Kidney (tissue), 14 donors: ENCODE results near the gene GCSAML. TPM values are rescaled to one million over a fixed set of nuclear protein-coding genes. Genes with fewer than 3 reads are reported as not detected.
A peak's percentile ranks its signal among the peaks of the same experiment; 100 is the strongest.

Experiments
- DNase-seq, 5 donors: peaks; one replicate each; pipeline ENCODE4 v3.0.0-alpha.2; 2013 to 2020
- FAIRE-seq: peaks from 2 replicates; lab custom pipeline; 2012; peaks lifted over from hg19 to GRCh38; lab: Jason Lieb, UNC
- H3K27ac ChIP-seq, 2 donors: one replicate each; pipeline ENCODE4 v1.7.0; 2013; ENCODE audit warnings: low read depth in 2 of 2, low read length in 2 of 2, inconsistent platforms in 1 of 2
- H3K27me3 ChIP-seq: one replicate; pipeline ENCODE4 v1.7.1; 2013; ENCODE audit warnings: low read length, inconsistent platforms; ENCODE audit not compliant: control insufficient read depth, insufficient read depth
- H3K36me3 ChIP-seq, 3 donors: one replicate each; pipeline versions ENCODE4 v1.7.0 to v1.7.1; 2013; ENCODE audit warnings: low read length in 3 of 3, control low read depth in 1 of 3, inconsistent platforms in 1 of 3; ENCODE audit not compliant: insufficient read depth in 3 of 3, control insufficient read depth in 2 of 3
- H3K4me1 ChIP-seq, 3 donors: one replicate each; pipeline versions ENCODE4 v1.7.0 to v1.7.1; 2013; ENCODE audit warnings: low read length in 3 of 3, inconsistent platforms in 1 of 3, low read depth in 1 of 3; ENCODE audit not compliant: control insufficient read depth in 2 of 3, insufficient read depth in 2 of 3
- H3K4me3 ChIP-seq, 3 donors: one replicate each; pipeline versions ENCODE4 v1.7.0 to v1.8.1; 2013; ENCODE audit warnings: low read length in 3 of 3, control low read depth in 1 of 3, inconsistent platforms in 1 of 3
- H3K9ac ChIP-seq, 3 donors: one replicate each; pipeline versions ENCODE4 v1.7.0 to v1.7.1; 2013; ENCODE audit warnings: low read length in 3 of 3, control low read depth in 1 of 3, inconsistent platforms in 1 of 3
- H3K9me3 ChIP-seq, 3 donors: one replicate each; pipeline versions ENCODE4 v1.7.0 to v1.7.1; 2013; ENCODE audit warnings: low read length in 3 of 3, control low read depth in 1 of 3, inconsistent platforms in 1 of 3; ENCODE audit not compliant: control insufficient read depth in 2 of 3, insufficient read depth in 1 of 3
- CTCF ChIP-seq: IDR thresholded peaks from 3 replicates; pipeline ENCODE4 v1.5.1; 2012; ENCODE audit warnings: mild to moderate bottlenecking, moderate library complexity, borderline replicate concordance; ENCODE audit not compliant: insufficient read depth; ENCODE audit errors: extremely low read depth
- intact Hi-C: fragments of 100-400 bp; cut with DNase I; formaldehyde crosslinking; loops from one replicate; pipeline ENCODE4 v1.11.1; 2022
- polyA plus RNA-seq: library from polyadenylated mRNA; stranded (reverse); fragments of 350-450 nt; fragmentation: Illumina TruSeq; extraction: RNeasy Lipid Tissue Mini Kit (QIAGEN cat#74804); gene quantifications from one replicate; pipeline ENCODE4 v1.2.3, GENCODE V29; 2014; ENCODE audit warnings: low read depth, low replicate concordance; ENCODE audit not compliant: insufficient read depth
- total RNA-seq: library from RNA; stranded (reverse); fragmentation: NEBNext Ultra II Directional; extraction: Animal tissue kit (Norgen Biotek cat#: 25700); gene quantifications from one replicate; pipeline ENCODE4 v1.2.1, GENCODE V29; 2021
- donor health status: control.
- donor health status: control.
- donor health status: control.
- donor health status: control.
- donor health status: control.
- donor health status: DM: yes; HTN: yes; CAD: no.
- donor health status: Normal renal cell carcinoma (clear cell type).

Gene GCSAML
- total and polyA plus RNA-seq, 2 donors from 2014 or later: 1.8 TPM; not detected in 1

- Histone ChIP-seq H3K27ac (no peak overlapping the region), H3K9me3 (no peaks in the 10 kb centered on the region), H3K4me3 (no peak overlapping the region), H3K27me3 (no peaks in the 10 kb centered on the region), H3K36me3 (no peaks in the 10 kb centered on the region), H3K4me1 (no peaks in the 10 kb centered on the region), H3K9ac (no peak overlapping the region)
- DNase-seq: no peak
- no peak for FAIRE-seq
- intact Hi-C loops: no loop called here
- TF ChIP-seq CTCF: no peak
These were observed 13.3 kb downstream of the GCSAML start for GRCh38 chr1:247562198-247562597.

- Histone ChIP-seq H3K27ac (no peak overlapping the region), H3K27me3 (no peaks in the 10 kb centered on the region), H3K36me3 (no peaks in the 10 kb centered on the region), H3K9me3 (no peaks in the 10 kb centered on the region), H3K4me1 (no peaks in the 10 kb centered on the region), H3K9ac (no peak overlapping the region), H3K4me3 (no peak overlapping the region)
- FAIRE-seq (no peak), DNase-seq (no peak)
- no peak for TF ChIP-seq CTCF
- intact Hi-C loops: no loop called here
These were observed 25.3 kb downstream of the GCSAML start for GRCh38 chr1:247574236-247574635.

GRCh38 chr1:247574664-247575063, 25.7 kb downstream of the GCSAML start:
- Histone ChIP-seq H3K9ac (no peak overlapping the region), H3K4me1 (no peaks in the 10 kb centered on the region), H3K27ac (no peak overlapping the region), H3K4me3 (no peak overlapping the region), H3K36me3 (no peaks in the 10 kb centered on the region), H3K27me3 (no peaks in the 10 kb centered on the region), H3K9me3 (no peaks in the 10 kb centered on the region)
- intact Hi-C loops: no loop called here
- TF ChIP-seq CTCF: no peak
- FAIRE-seq (no peak), DNase-seq (no peak)

GRCh38 chr1:247576514-247576913, 27.6 kb downstream of the GCSAML start:
- DNase-seq (peak in 1 of 5 donors; percentile 25), FAIRE-seq (no peak)
- intact Hi-C loops: no loop called here
- Histone ChIP-seq H3K4me3 (no peak overlapping the region), H3K27ac (no peak overlapping the region), H3K27me3 (no peaks in the 10 kb centered on the region), H3K9ac (no peak overlapping the region), H3K9me3 (no peaks in the 10 kb centered on the region), H3K36me3 (no peaks in the 10 kb centered on the region), H3K4me1 (no peaks in the 10 kb centered on the region)
- no peak for TF ChIP-seq CTCF
